NCI-H82 treated with DMSO at 0.1 percent for 48 hours (cell line): ENCODE measurements around the gene RGS13.

Experiments used
- DNase-seq: peaks from one replicate; lab custom pipeline; 2025; ENCODE audit not compliant: unreplicated experiment; lab: John Stamatoyannopoulos, UW

Gene RGS13

GRCh38 chr1:192626366-192627179 is 9.4 kb upstream of the RGS13 start:
- DNase-seq: no peak

GRCh38 chr1:192627901-192628300 is 8.0 kb upstream of the RGS13 start:
- DNase-seq: no peak

DNA sequence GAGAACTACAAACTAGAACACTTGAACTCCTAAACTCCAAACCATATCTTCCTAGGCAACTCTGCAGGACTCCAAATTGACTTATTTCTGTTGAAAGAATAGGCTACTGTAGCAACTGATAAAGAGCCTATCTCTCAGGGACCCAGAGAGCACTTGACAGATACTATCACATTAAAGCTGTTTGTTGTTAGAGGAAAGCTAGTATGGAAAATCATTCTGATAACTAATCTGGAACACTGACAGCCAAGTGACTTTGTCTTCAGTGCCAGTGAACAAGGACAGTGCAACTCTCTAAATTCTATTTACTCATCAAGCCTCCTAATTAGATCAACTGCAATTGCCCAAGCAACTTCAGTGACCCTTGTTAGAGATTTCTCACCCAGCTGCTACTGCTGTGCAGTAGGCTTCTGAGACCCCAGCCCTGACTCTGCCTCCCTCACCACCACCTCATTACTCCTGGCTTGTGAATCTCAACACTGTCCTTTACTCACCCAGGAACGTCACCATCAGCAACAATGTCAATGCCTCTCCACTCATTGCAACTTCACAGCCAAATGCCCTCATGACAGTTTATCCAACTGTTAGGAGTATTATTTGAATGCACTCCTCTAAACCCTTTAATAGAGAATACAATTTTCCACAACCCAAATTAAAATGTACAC is 7.4 kb upstream of the RGS13 start:
- peak; percentile 65 for DNase-seq

GRCh38 chr1:192629612-192630011 is 6.3 kb upstream of the RGS13 start:
- DNase-seq: no peak

- no peak for DNase-seq
Observed at GRCh38 chr1:192630521-192631287, 5.2 kb upstream of the RGS13 start.

DNA sequence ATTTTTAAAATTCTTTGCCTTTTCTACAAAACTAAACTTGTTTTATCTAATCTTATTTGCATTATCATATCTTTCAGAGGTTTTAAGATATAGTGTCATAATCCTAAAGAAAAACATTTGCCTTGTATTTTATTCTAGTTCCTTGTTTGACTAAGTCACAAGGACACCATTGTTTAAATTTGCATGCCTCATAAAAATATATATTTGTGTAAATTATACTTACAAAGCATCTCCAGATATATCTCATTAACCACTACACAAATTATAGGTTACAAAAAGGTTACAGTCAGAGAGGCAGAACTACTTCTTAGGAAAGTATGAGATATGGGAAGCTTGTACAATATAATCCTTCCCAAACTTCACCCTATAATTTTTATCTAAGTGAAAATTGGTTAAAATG is 4.2 kb upstream of the RGS13 start:
- DNase-seq: no peak

DNA sequence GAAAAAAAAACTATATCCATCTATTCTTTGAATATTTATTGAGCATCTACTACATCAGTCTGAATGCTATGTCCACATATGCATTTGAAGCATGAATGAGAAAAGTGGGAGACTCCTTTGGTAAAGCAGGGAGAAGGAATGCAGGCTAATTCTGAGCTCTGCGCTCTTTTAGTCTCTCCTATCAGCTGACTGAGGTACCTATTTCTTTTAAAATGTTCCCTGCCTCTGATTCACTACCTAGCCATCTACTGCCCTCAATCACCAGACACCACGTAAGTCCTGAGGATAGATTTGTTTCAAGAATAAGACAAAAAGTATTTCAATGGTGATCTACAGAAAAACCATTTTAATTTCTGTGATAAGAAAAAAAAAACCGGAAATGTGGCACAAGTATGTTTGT is 3.8 kb upstream of the RGS13 start:
- no peak for DNase-seq

GRCh38 chr1:192632641-192633532 is 3.1 kb upstream of the RGS13 start:
- DNase-seq: no peak

DNA sequence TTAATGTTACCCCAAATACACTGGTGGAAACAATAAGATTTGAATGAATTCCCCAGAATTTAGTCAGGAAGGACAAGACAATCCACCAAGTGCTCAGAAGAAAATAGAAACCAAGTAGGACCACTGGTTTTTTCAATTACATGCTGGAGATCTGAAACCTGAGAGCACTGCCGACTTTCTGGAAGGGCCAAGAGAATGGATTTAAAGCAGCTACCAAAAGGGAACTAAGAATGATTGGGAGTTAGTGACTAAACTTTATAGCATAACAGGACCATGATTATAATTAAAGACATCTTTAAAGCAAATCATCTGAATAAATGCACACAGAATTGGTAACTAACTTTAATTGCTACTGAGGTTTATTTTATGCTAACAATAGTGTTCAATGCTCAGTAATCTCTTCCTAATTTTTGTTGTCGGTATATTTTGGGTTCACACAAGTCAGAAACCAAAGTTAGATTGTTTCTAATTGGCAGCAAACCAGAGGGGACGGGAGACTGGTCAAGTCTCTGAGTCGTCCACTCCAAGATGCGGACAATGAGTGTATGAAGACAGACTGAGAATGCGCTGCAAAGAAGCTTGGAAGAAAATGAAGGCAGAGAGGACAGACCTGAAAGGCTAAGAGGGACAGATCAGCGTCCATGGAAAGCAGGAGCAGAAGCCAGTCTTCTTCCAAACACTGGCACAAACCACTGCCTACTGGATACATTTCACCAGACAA is 2.3 kb upstream of the RGS13 start:
- no peak for DNase-seq

DNA sequence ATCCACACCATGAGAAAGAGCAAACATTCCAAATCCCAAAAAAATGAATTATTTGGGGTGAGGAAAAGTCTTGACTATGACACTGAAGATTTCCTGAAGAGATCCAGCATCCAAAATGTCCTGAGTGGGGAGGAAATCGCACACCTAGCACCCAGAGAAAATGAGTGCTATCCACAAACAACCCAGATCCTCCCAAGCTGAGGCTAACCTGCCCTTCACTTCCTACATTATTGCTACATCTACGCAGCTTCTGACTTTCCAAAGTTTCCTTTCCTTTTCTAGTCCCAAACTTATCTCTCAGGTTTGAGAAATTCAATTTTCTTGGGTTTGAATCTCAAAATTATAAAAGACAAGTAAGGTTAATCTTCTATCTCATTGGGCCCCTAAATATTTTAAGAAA is 906 bp upstream of the RGS13 start:
- no peak for DNase-seq

DNA sequence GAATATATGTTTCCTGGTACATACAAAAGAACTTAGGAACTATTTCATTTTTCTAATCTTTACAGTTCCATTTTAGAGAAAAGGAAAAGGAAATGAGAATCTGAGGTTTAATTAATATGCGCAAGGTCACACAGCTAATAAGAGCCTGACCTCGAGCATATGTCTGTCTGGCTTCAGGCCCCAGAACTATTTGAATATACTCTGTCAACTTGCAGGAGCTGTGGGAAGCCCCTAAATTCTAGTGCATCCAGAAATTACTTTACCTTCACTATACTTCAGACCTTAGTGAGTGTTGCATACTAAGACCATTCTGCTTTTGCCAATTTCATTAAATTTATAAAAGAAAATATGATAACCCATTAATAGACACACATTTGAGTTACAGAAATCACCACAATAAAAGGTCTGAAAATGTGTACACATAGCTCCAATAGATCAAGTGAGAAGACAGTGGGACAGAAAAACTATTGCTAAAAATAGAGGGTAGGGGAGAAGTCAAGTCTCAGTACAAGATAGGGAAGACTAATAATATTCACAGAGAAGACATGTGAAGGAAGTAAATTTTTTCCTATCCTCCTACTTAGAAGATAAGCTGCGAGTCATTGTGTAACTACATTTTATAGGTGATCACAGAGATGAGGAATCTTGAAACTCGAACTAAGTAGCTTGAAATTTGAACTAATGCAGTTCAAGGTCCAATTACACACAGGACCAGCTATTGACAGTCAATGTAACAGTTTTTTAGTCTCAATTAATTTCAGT is 3.8 kb downstream of the RGS13 start:
- DNase-seq: no peak

DNA sequence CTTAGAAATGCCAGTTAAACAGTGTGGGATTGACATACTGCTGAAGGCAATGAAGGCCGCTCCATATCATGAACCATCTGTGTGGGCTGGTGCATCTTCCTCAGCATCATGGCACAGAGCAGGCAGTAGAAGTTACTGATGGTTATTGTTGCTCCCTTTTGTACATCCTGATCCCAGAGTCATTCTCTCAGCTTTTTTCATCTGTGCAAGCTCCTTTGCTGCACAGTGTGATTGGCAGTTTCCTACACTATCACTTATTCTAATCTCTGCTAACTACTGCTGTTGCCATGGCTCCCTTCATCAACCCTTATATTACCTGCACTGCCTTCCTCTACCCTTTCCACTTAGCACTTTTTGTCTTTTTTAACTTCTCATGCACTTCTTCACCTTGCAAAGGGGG is 16.2 kb downstream of the RGS13 start:
- no peak for DNase-seq

GRCh38 chr1:192654120-192654519 is 18.2 kb downstream of the RGS13 start:
- no peak for DNase-seq

DNA sequence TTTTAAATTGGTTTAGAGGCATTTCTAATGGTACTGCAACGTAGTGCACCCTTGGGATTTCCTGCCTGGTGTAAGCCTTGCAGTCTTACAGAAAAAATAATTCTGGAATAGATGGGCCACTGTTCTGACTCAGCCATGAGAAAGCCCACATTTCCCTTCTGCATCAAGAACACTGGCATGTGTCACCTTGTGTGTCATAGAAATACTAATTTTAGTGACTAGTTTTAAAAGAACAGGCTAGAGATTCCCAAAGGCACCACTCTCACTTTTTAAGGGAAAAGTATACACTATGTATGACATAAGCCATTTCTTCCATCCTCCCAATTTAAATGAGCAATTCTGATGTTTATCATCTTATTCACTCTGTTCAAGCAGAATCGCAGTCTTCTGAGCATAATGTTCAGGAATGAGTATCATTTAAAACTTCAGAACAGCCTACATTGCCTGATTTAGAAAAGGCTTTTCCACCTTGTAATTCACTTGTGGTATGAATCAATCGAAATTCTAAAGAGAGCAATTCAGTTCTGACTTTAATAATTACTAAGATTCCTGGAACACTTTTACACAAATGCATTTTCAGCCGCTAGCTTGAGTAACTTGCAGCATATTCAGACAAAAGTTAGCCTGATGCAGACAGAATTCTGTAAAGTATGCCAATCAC is 18.8 kb downstream of the RGS13 start:
- no peak for DNase-seq

- no peak for DNase-seq
Observed at GRCh38 chr1:192657760-192658159, 21.8 kb downstream of the RGS13 start.

DNA sequence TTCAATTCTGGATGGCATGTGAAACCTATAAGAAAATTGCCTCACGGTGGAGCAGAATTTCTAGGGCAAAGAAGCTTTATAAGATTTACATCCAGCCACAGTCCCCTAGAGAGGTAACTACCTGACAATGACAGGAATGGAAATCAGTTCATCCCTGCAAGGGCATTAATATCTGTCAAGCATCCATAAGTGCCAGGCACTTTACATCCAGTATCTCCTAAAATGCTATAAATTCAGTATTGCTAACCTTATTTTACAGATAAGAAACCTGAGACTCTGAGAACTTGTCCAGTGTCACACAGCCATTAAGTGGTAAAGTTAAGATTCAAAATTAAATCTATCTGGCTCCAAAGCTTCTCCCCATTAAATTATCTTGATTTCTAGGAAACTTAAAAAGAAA is 22.3 kb downstream of the RGS13 start:
- no peak for DNase-seq

- DNase-seq: no peak
Observed at GRCh38 chr1:192660613-192661012, 24.7 kb downstream of the RGS13 start.

DNA sequence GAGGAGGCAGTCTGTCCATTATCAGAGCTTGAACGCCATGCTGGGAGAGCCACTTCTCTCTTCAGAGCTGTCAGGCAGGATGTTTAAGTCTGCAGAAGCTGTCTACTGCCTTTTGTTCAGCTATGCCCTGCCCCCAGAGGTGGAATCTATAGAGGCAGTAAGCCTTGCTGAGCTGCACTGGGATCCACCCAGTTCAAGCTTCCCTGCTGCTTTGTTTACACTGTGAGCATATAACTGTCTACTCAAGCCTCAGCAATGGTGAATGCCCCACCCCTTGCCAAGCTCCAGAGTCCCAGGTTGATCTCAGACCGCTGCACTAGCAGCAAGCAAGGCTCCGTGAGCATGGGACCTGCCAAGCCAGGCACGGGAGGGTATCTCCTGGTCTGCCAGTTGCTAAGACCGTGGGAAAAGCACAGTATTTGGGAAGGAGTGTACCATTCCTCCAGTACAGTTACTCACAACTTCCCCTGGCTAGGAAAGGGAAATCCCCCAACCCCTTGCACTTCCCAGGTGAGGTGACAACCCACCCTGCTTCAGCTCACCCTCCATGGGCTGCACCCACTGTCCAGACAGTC is 32.5 kb downstream of the RGS13 start:
- DNase-seq: no peak

GRCh38 chr1:192669174-192669573 is 33.2 kb downstream of the RGS13 start:
- DNase-seq: no peak
